GM18867 (cell line): ENCODE results near the gene PTPRD.

ENCODE experiments used
- ATAC-seq: cut with Tn5 transposase; IDR thresholded peaks from one replicate; pipeline ENCODE4 v1.9.1; 2021; ENCODE audit warnings: mild to moderate bottlenecking, moderate library complexity; ENCODE audit not compliant: unreplicated experiment

PTPRD gene

GRCh38 chr9:9645006-9645405, 967.8 kb downstream of the PTPRD start:
- ATAC-seq: no peak

GRCh38 chr9:9631284-9631683, 981.5 kb downstream of the PTPRD start:
- ATAC-seq: peak; percentile 93

- peak; percentile 45 for ATAC-seq
Observed at GRCh38 chr9:9625248-9625647, 987.6 kb downstream of the PTPRD start.

GRCh38 chr9:9623506-9623905, 989.3 kb downstream of the PTPRD start:
- no peak for ATAC-seq

GRCh38 chr9:9621355-9621940, 991.4 kb downstream of the PTPRD start:
- no peak for ATAC-seq

GRCh38 chr9:9620736-9621135, 992.1 kb downstream of the PTPRD start:
- no peak for ATAC-seq

- ATAC-seq: no peak
Observed at GRCh38 chr9:9615086-9615485, 997.7 kb downstream of the PTPRD start.

- no peak for ATAC-seq
Observed at GRCh38 chr9:9614607-9615006, 998.2 kb downstream of the PTPRD start.

GRCh38 chr9:9612755-9613154, 1000.0 kb downstream of the PTPRD start:
- peak; percentile 70 for ATAC-seq

GRCh38 chr9:9612270-9612669, 1000.5 kb downstream of the PTPRD start:
- ATAC-seq: peak; percentile 88

- ATAC-seq: no peak
Observed at GRCh38 chr9:9605681-9606080, 1007.1 kb downstream of the PTPRD start.

GRCh38 chr9:9603345-9603744, 1009.5 kb downstream of the PTPRD start:
- ATAC-seq: no peak

- ATAC-seq: no peak
Observed at GRCh38 chr9:9598723-9599122, 1014.1 kb downstream of the PTPRD start.

GRCh38 chr9:9592104-9592503, 1020.7 kb downstream of the PTPRD start:
- no peak for ATAC-seq

- ATAC-seq: peak; percentile 71
Observed at GRCh38 chr9:9585920-9586319, 1026.9 kb downstream of the PTPRD start.

- no peak for ATAC-seq
Observed at GRCh38 chr9:9574080-9574479, 1038.7 kb downstream of the PTPRD start.

- no peak for ATAC-seq
Observed at GRCh38 chr9:9565700-9566099, 1047.1 kb downstream of the PTPRD start.

GRCh38 chr9:9563817-9564216, 1049.0 kb downstream of the PTPRD start:
- ATAC-seq: no peak

- no peak for ATAC-seq
Observed at GRCh38 chr9:9560382-9561035, 1052.3 kb downstream of the PTPRD start.

- ATAC-seq: no peak
Observed at GRCh38 chr9:9558907-9559306, 1053.9 kb downstream of the PTPRD start.

GRCh38 chr9:9557804-9558334, 1054.9 kb downstream of the PTPRD start:
- no peak for ATAC-seq
